GM12864 (cell line): ENCODE measurements around the gene NFIB.

Source experiments
- DNase-seq: peaks from one replicate; pipeline ENCODE4 v3.0.0-alpha.2; 2011; ENCODE audit warnings: low read depth
- H3K4me3 ChIP-seq: 2 replicates; pipeline ENCODE4 v1.5.1; 2011; ENCODE audit warnings: mild to moderate bottlenecking, low read depth, low read length, control low read depth
- CTCF ChIP-seq: IDR thresholded peaks from 2 replicates; pipeline ENCODE4 v1.5.1; 2011; ENCODE audit warnings: low read depth, mild to moderate bottlenecking, moderate library complexity, low read length, control low read depth, inconsistent platforms; ENCODE audit errors: missing control alignments

The NFIB gene

DNA sequence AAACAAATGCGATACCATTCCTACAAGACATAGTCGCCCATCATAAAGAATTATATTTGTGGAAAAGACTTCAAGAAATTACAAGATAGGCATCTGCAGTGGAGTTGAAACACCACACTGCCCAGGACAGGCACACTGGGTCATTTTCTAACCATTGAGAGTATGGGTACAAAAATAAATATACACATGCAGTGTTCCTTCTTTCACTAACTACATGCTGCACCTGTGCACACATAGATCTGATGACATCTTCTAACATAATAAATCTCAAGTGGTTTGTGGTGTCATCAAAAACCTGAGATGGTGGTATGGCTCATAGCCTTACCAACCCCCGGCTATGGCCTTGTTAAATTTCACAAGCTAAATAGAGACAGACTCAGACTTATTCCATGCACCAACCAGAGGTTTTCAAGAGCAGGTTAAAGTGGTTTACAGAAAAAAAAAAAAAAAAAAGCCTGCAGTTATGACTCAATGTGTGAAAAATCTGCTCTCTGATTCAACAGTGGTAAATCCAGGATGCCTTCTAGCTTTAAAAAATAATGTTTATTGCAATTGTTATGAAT, 12.4 kb upstream of the NFIB start:
- no peak overlapping the region for H3K4me3 ChIP-seq
- DNase-seq, result no peak
- no peak for TF ChIP-seq CTCF

DNA sequence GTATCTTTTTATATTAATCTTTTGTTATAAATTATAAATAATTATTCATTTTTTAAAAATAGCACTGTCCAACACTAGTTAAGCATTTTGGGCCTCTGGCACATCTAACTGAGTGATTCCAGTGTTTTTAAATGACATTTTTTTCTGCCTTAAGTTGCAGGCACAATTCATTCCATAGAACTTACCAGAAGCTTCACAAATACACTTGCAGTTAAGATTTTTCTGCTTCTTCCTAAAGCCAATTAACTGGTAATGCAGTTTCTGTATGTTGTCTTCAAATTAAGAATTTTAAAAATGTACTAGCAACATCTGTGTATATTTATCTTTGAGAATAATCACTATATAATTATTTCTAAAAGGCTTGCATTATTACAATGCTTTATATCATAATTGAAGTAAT, 11.2 kb upstream of the NFIB start:
- no peak for DNase-seq
- no peak for TF ChIP-seq CTCF
- H3K4me3 ChIP-seq, result no peak overlapping the region

- no peak for DNase-seq
- TF ChIP-seq CTCF, result no peak
- H3K4me3 ChIP-seq, result no peak overlapping the region
These were observed 10.2 kb upstream of the NFIB start for GRCh38 chr9:14323985-14324650.

DNA sequence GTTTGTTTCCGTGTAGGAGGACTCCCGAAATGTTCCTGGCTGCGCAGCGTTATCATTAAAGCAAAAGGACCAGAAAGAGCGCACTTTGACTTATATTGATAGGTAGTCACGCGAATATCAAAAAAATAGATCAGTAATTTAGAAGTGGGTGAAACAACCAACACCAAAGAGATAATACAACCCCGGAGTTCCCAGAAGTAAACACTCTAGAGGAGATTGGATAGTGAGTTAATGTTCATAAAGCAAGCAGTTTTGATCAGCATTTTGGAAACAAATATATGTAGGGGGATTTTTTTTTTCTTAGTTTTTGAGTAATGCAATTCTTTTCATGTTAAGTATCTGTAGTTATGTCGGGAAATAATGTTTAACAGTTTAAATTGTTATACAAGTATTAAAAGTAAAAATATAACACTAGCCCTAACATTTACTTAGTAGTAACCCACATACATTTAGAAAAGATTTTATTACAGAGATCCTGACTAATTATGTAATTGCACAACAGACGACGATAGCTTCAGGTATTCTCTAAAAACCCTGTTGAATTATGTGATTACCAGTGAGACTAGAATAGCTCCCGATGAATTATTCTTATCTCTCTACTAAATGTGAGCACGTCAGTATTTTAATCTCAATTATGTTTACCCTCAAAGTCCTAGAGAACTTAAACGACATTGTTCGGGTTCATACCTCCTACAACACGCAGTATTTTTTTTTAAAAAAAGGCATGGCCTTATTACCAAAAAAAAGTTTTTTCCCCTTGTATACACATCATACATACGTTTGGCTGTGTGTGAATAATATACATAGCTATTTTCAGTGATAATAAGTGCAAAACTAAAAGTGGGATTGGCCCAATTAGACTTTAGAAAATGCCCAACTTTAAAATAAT, 9.4 kb upstream of the NFIB start:
- TF ChIP-seq CTCF, result no peak
- H3K4me3 ChIP-seq, result peak overlapping the region; percentile 79
- no peak for DNase-seq

DNA sequence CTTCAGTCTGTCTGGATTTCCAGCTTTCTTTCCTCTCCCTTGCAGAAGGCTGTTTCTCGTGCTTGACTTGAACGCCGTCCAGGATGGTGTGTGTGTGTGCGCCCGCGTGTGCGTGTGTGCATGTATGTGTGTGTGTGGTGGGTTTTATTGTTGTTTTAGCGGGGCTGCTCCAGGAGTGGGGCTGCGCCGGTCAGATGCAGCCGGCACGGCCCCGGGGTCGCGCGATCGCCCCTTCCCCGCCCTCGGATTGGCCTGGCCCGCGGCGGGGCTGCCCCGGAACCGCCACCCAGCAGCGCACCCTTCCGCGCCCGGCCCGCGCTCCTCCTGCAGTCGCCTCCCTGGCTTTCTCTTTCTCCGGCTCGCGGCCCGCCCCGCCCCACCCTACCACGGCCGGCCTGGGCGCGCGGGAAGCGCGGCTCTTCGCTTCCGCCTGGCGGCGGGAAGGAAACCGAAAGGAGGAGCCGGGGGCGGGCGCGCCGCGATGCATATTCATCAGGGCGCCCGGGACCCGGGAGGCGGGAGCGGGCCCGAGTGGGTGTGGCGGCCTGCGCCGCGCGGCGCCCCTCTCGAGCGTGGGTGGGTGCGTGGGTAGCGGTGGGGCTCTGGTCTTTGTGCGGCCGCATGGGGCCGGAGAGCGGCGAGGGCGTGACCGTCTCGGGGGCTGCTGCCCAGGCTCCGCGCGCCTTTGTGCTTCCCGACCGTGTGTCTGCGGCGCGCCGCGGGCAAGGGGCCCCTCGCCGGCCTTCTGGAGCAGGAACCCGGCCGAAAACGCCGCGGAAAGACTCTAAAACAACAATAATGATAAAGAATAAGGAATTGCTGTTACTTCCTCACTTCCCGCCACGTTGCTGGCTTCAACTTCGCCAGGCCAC, 8.5 kb upstream of the NFIB start:
- peak; percentile 42 for DNase-seq
- H3K4me3 ChIP-seq, result peak overlapping the region; percentile 79
- TF ChIP-seq CTCF, result no peak

- peak overlapping the region; percentile 79 for H3K4me3 ChIP-seq
- DNase-seq, result no peak
- TF ChIP-seq CTCF, result no peak
These were observed 7.7 kb upstream of the NFIB start for GRCh38 chr9:14321517-14322130.
